Immature natural killer cell (primary cell): ENCODE data around the gene SHF. TPM values are rescaled to one million over a fixed set of nuclear protein-coding genes. Genes with fewer than 3 reads are reported as not detected.
A peak's percentile ranks its signal among the peaks of the same experiment; 100 is the strongest.
"Not testable (repeated sequence)": the region's sequence is repeated elsewhere in the genome, so short reads cannot be mapped to it uniquely, and the experiment has no call there.

ENCODE experiments used
- DNase-seq, 3 donors: peaks; one replicate each; pipeline ENCODE4 v3.0.0; 2022; ENCODE audit warnings: mixed read lengths in 1 of 3
- H3K27ac Mint-ChIP-seq, 6 donors: one replicate each; pipeline ENCODE4 v1.8.0; 2020; ENCODE audit warnings: mixed read lengths in 6 of 6, mild to moderate bottlenecking in 5 of 6, inconsistent platforms in 4 of 6, moderate library complexity in 3 of 6
- H3K27me3 Mint-ChIP-seq, 3 donors: one replicate each; pipeline ENCODE4 v1.8.0; 2020 to 2021; ENCODE audit warnings: low read depth in 3 of 3, mild to moderate bottlenecking in 3 of 3, mixed read lengths in 3 of 3, moderate library complexity in 3 of 3, inconsistent platforms in 1 of 3
- H3K36me3 Mint-ChIP-seq, 3 donors: one replicate each; pipeline ENCODE4 v1.8.0; 2020; ENCODE audit warnings: mixed read lengths in 3 of 3, inconsistent platforms in 2 of 3, mild to moderate bottlenecking in 2 of 3
- H3K4me1 Mint-ChIP-seq, 2 donors: one replicate each; pipeline ENCODE4 v1.8.0; 2020; ENCODE audit warnings: inconsistent platforms in 2 of 2, mild to moderate bottlenecking in 2 of 2, mixed read lengths in 2 of 2, moderate library complexity in 1 of 2
- H3K4me3 Mint-ChIP-seq, 5 donors: one replicate each; pipeline ENCODE4 v1.8.0; 2020; ENCODE audit warnings: mild to moderate bottlenecking in 5 of 5, mixed read lengths in 5 of 5, inconsistent platforms in 3 of 5, moderate library complexity in 3 of 5
- H3K9me3 Mint-ChIP-seq, 6 donors: one replicate each; pipeline ENCODE4 v1.8.0; 2020; ENCODE audit warnings: mild to moderate bottlenecking in 6 of 6, mixed read lengths in 6 of 6, inconsistent platforms in 4 of 6, moderate library complexity in 3 of 6
- polyA plus RNA-seq, 3 donors: library from polyadenylated mRNA; unstranded; fragments of 300-500 nt; fragmentation: Illumina TruSeq; gene quantifications; one replicate each; pipeline ENCODE4 v1.2.3, GENCODE V29; 2021

Gene SHF
- 1 to 10 TPM in 2 of 3 donors, under 1 TPM in 1; 0.76 to 2.0 (median 1.9) TPM for polyA plus RNA-seq

GRCh38 chr15:45187894-45188830 lies at the start of gene SHF:
Gene SHF, minus strand, starts transcription at chr15:45187966. Its CDS starts 15 bp downstream, at chr15:45187951.
- peaks cover 0 to 10% (median 7%) of the 10 kb centered on the region in 3 donors for H3K36me3 Mint-ChIP-seq

GRCh38 chr15:45236806-45237205 lies 49.0 kb upstream of the SHF start:
- not testable (repeated sequence) for DNase-seq, H3K27ac Mint-ChIP-seq, H3K4me3 Mint-ChIP-seq, H3K4me1 Mint-ChIP-seq
- Mint-ChIP-seq H3K36me3 (peaks cover 7 to 27% (median 12%) of the 10 kb centered on the region in 3 donors), H3K27me3 (peaks cover 2 to 12% (median 3%) of the 10 kb centered on the region in 3 donors), H3K9me3 (peaks cover 36 to 89% (median 62%) of the 10 kb centered on the region in 6 donors)

More at GRCh38 chr15:45187894-45188830, at the start of gene SHF:
- DNase-seq, result peak; percentile 12 to 28 (median 22)
- Mint-ChIP-seq H3K4me1 (peaks cover 13 to 16% of the 10 kb centered on the region in 2 donors), H3K9me3 (no peaks in the 10 kb centered on the region), H3K27ac (peak within 1 kb of the TSS in 5 of 6 donors; percentile 37 to 81 (median 57)), H3K27me3 (peaks cover 9 to 17% (median 12%) of the 10 kb centered on the region in 3 donors), H3K4me3 (peak within 1 kb of the TSS; percentile 79 to 95 (median 89))

GRCh38 chr15:45234562-45235235 lies 46.9 kb upstream of the SHF start:
- H3K36me3 Mint-ChIP-seq, result peaks cover 3 to 15% (median 11%) of the 10 kb centered on the region in 3 donors
- H3K4me1 Mint-ChIP-seq, result no peaks in the 10 kb centered on the region
- H3K27me3 Mint-ChIP-seq, result peaks cover 2 to 12% (median 6%) of the 10 kb centered on the region in 3 donors
- no peak for DNase-seq
- peaks cover 24 to 68% (median 43%) of the 10 kb centered on the region in 6 donors for H3K9me3 Mint-ChIP-seq
- H3K27ac Mint-ChIP-seq, result no peak overlapping the region
- H3K4me3 Mint-ChIP-seq, result no peak overlapping the region

- no peak for DNase-seq
- peaks cover 0 to 9% (median 7%) of the 10 kb centered on the region in 3 donors for H3K36me3 Mint-ChIP-seq
- H3K4me1 Mint-ChIP-seq, result no peaks in the 10 kb centered on the region
- peaks cover 2 to 9% (median 4%) of the 10 kb centered on the region in 3 donors for H3K27me3 Mint-ChIP-seq
- H3K9me3 Mint-ChIP-seq, result peaks cover 17 to 43% (median 32%) of the 10 kb centered on the region in 6 donors
- no peak overlapping the region for H3K27ac Mint-ChIP-seq
- H3K4me3 Mint-ChIP-seq, result no peak overlapping the region
Observed at GRCh38 chr15:45231864-45232562, 44.2 kb upstream of the SHF start.

GRCh38 chr15:45231132-45231531 lies 43.4 kb upstream of the SHF start:
- no peak for DNase-seq
- Mint-ChIP-seq H3K27me3 (peaks cover 2 to 12% (median 4%) of the 10 kb centered on the region in 3 donors), H3K36me3 (peaks cover 0 to 9% (median 7%) of the 10 kb centered on the region in 3 donors), H3K4me3 (no peak overlapping the region), H3K27ac (no peak overlapping the region), H3K9me3 (peaks cover 13 to 34% (median 24%) of the 10 kb centered on the region in 6 donors), H3K4me1 (no peaks in the 10 kb centered on the region)

- Mint-ChIP-seq H3K36me3 (peaks cover 0 to 7% (median 6%) of the 10 kb centered on the region in 3 donors), H3K4me3 (no peak overlapping the region), H3K27me3 (peaks cover 2 to 15% (median 4%) of the 10 kb centered on the region in 3 donors), H3K9me3 (peaks cover 13 to 27% (median 19%) of the 10 kb centered on the region in 6 donors), H3K4me1 (no peaks in the 10 kb centered on the region), H3K27ac (no peak overlapping the region)
- DNase-seq, result no peak
Observed at GRCh38 chr15:45230245-45230965, 42.6 kb upstream of the SHF start.

GRCh38 chr15:45228931-45229330 lies 41.2 kb upstream of the SHF start:
- no peak for DNase-seq
- H3K36me3 Mint-ChIP-seq, result peaks cover 0 to 7% (median 4%) of the 10 kb centered on the region in 3 donors
- H3K9me3 Mint-ChIP-seq, result peaks cover 2 to 12% (median 7%) of the 10 kb centered on the region in 6 donors
- H3K4me1 Mint-ChIP-seq, result no peaks in the 10 kb centered on the region
- no peak overlapping the region for H3K4me3 Mint-ChIP-seq
- H3K27ac Mint-ChIP-seq, result no peak overlapping the region
- H3K27me3 Mint-ChIP-seq, result peaks cover 0 to 18% (median 4%) of the 10 kb centered on the region in 3 donors

GRCh38 chr15:45225506-45226273 lies 37.9 kb upstream of the SHF start:
- Mint-ChIP-seq H3K36me3 (no peaks in the 10 kb centered on the region), H3K4me3 (no peak overlapping the region), H3K4me1 (no peaks in the 10 kb centered on the region), H3K27me3 (peaks cover 1 to 19% (median 2%) of the 10 kb centered on the region in 3 donors), H3K27ac (no peak overlapping the region), H3K9me3 (no peaks in the 10 kb centered on the region)
- DNase-seq, result no peak

- Mint-ChIP-seq H3K27ac (no peak overlapping the region), H3K4me3 (no peak overlapping the region), H3K4me1 (no peaks in the 10 kb centered on the region), H3K9me3 (no peaks in the 10 kb centered on the region), H3K27me3 (peaks cover under 1 to 21% (median 7%) of the 10 kb centered on the region in 3 donors), H3K36me3 (no peaks in the 10 kb centered on the region)
- DNase-seq, result no peak
Observed at GRCh38 chr15:45224621-45225217, 37.0 kb upstream of the SHF start.

- Mint-ChIP-seq H3K36me3 (no peaks in the 10 kb centered on the region), H3K4me1 (no peaks in the 10 kb centered on the region), H3K27me3 (peaks cover 0 to 24% (median 10%) of the 10 kb centered on the region in 3 donors), H3K27ac (no peak overlapping the region), H3K9me3 (no peaks in the 10 kb centered on the region), H3K4me3 (no peak overlapping the region)
- DNase-seq, result no peak
Observed at GRCh38 chr15:45221967-45222366, 34.2 kb upstream of the SHF start.

- Mint-ChIP-seq H3K4me3 (no peak overlapping the region), H3K36me3 (no peaks in the 10 kb centered on the region), H3K4me1 (no peaks in the 10 kb centered on the region), H3K27ac (no peak overlapping the region), H3K9me3 (no peaks in the 10 kb centered on the region), H3K27me3 (peaks cover 0 to 20% (median 10%) of the 10 kb centered on the region in 3 donors)
- no peak for DNase-seq
Observed at GRCh38 chr15:45221053-45221599, 33.4 kb upstream of the SHF start.

GRCh38 chr15:45212493-45212892 lies 24.7 kb upstream of the SHF start:
- H3K36me3 Mint-ChIP-seq, result peaks cover 0 to under 1% (median 0%) of the 10 kb centered on the region in 3 donors
- H3K27me3 Mint-ChIP-seq, result peaks cover 0 to 1% (median 0%) of the 10 kb centered on the region in 3 donors
- H3K27ac Mint-ChIP-seq, result no peak overlapping the region
- H3K9me3 Mint-ChIP-seq, result no peaks in the 10 kb centered on the region
- H3K4me1 Mint-ChIP-seq, result no peaks in the 10 kb centered on the region
- DNase-seq, result no peak
- no peak overlapping the region for H3K4me3 Mint-ChIP-seq
